Measurements from ENCODE around the gene MYO6. TPM values are rescaled to one million over a fixed set of nuclear protein-coding genes. Genes with fewer than 3 reads are reported as not detected.

Gene MYO6
- total RNA-seq, 1 experiment from 2014 or later = 44.1 TPM

DNA sequence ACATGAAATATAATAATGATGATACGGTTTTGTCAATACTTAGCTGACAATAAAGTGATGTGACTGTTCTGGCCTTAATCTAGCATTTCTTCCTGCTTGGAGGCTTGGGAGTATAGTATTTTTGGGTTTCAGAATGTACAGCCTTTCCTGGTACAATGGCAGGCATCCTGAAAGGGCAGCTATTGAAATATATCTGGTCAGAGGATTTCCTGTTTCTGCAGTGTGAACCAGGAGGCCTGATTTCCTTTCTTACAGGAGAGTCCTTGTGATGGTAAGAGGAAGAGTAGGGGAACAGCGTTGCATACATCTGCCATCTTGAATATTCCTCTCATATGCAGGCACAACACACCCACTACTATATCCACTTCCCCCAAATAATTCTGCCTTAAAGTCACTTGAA lies 93.7 kb downstream of the MYO6 start:
- H3K79me2 ChIP-seq (ENCODE audit: insufficient read depth, low read length) = no peaks in the 10 kb centered on the region
- no peak overlapping the region for H3K4me3 ChIP-seq (replicated peaks in 1 of 2; ENCODE audit: low read depth in 1 of 2, low read length in 2 of 2)
- RAD21 ChIA-PET (ENCODE audit: low non-redundant PET in 1 of 2, low total read pairs in 2 of 2, uncharacterized antibody in 2 of 2, unreplicated experiment in 2 of 2) = no interaction called here
- no peak overlapping the region for H3K9ac ChIP-seq (ENCODE audit: low read length)
- H3K9me3 ChIP-seq (ENCODE audit: control insufficient read depth in 1 of 2, insufficient read depth in 1 of 2, low read depth in 1 of 2, low read length in 2 of 2) = no peaks in the 10 kb centered on the region
- H3K27me3 ChIP-seq (ENCODE audit: insufficient read depth, low read length) = no peaks in the 10 kb centered on the region
- H3K27ac ChIP-seq (ENCODE audit: low read depth, low read length) = no peak overlapping the region
- no peak overlapping the region for H3K4me2 ChIP-seq (ENCODE audit: low read length)
- no peaks in the 10 kb centered on the region; a peak in 1 of 4 replicates for H3K4me1 ChIP-seq (ENCODE audit: control insufficient read depth in 1 of 2, insufficient read depth in 2 of 2, low read length in 2 of 2)
- no peaks in the 10 kb centered on the region for H3K9me2 ChIP-seq (ENCODE audit: insufficient read depth)
- 0 out of 4 replicates have a peak, but pooled peaks cover 0 to 3% of the 10 kb centered on the region in 2 experiments for H3K36me3 ChIP-seq (ENCODE audit: control insufficient read depth in 1 of 2, insufficient read depth in 2 of 2, low read length in 2 of 2)
- H2AFZ ChIP-seq (ENCODE audit: low read depth, low read length, poor library complexity, severe bottlenecking) = no peak overlapping the region
- no TSS peak for BruUV-seq (replicated peaks)
- ATAC-seq (no peak), DNase-seq (ENCODE audit: low read depth, low spot score) (no peak)
- no peak for TF ChIP-seq YY1 (IDR thresholded peaks at IDR 0.05; ENCODE audit: extremely low read depth, insufficient replicate concordance, low read depth, low read length)
- no peak for TF ChIP-seq JUND (IDR thresholded peaks at IDR 0.05)
- TF ChIP-seq EGR1 (IDR thresholded peaks at IDR 0.05; ENCODE audit: low read depth) = no peak
- TF ChIP-seq, protein P1, sequence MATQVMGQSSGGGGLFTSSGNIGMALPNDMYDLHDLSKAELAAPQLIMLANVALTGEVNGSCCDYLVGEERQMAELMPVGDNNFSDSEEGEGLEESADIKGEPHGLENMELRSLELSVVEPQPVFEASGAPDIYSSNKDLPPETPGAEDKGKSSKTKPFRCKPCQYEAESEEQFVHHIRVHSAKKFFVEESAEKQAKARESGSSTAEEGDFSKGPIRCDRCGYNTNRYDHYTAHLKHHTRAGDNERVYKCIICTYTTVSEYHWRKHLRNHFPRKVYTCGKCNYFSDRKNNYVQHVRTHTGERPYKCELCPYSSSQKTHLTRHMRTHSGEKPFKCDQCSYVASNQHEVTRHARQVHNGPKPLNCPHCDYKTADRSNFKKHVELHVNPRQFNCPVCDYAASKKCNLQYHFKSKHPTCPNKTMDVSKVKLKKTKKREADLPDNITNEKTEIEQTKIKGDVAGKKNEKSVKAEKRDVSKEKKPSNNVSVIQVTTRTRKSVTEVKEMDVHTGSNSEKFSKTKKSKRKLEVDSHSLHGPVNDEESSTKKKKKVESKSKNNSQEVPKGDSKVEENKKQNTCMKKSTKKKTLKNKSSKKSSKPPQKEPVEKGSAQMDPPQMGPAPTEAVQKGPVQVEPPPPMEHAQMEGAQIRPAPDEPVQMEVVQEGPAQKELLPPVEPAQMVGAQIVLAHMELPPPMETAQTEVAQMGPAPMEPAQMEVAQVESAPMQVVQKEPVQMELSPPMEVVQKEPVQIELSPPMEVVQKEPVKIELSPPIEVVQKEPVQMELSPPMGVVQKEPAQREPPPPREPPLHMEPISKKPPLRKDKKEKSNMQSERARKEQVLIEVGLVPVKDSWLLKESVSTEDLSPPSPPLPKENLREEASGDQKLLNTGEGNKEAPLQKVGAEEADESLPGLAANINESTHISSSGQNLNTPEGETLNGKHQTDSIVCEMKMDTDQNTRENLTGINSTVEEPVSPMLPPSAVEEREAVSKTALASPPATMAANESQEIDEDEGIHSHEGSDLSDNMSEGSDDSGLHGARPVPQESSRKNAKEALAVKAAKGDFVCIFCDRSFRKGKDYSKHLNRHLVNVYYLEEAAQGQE (IDR thresholded peaks at IDR 0.05; ENCODE audit: low read depth) = no peak
- TF ChIP-seq FOSL1 (IDR thresholded peaks at IDR 0.05; ENCODE audit: low read depth) = no peak
- no peaks in the 10 kb centered on the region for H4K20me1 ChIP-seq (ENCODE audit: insufficient read depth)
- intact Hi-C loops (cut with micrococcal nuclease) = no loop called here
- POLR2A ChIA-PET = no interaction called here
- CTCF ChIA-PET = interaction anchor here (2.0 kb wide), 1 partner anchor 50 kb away, joined by 5 read pairs; no protein-coding TSS in a partner anchor

DNA sequence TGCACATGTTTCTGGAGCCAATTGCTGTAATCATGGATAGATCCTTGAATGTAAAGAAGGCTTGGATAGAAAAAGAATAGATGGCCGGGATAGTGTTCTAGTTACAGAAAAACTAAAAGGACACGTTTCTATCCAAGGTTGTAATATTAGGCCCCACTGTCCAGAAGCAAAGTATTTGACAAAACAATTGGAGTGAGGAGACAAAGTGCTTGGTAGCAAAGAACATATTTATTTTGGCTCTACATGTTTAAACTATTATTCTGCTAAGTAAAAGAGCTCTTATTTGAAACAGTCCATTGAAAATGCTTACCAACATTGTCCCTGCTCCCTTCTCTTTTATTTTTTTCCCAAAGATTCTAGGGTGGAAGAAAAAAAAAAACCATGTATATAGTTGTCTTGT lies 94.4 kb downstream of the MYO6 start:
- no peaks in the 10 kb centered on the region for H4K20me1 ChIP-seq (ENCODE audit: insufficient read depth)
- RAD21 ChIA-PET (ENCODE audit: low non-redundant PET in 1 of 2, low total read pairs in 2 of 2, uncharacterized antibody in 2 of 2, unreplicated experiment in 2 of 2) = no interaction called here
- H3K9me3 ChIP-seq (ENCODE audit: control insufficient read depth in 1 of 2, insufficient read depth in 1 of 2, low read depth in 1 of 2, low read length in 2 of 2) = no peaks in the 10 kb centered on the region
- no peaks in the 10 kb centered on the region for H3K9me2 ChIP-seq (ENCODE audit: insufficient read depth)
- H3K4me3 ChIP-seq (replicated peaks in 1 of 2; ENCODE audit: low read depth in 1 of 2, low read length in 2 of 2) = no peak overlapping the region
- H3K27me3 ChIP-seq (ENCODE audit: insufficient read depth, low read length) = no peaks in the 10 kb centered on the region
- ATAC-seq (no peak), DNase-seq (ENCODE audit: low read depth, low spot score) (no peak)
- H2AFZ ChIP-seq (ENCODE audit: low read depth, low read length, poor library complexity, severe bottlenecking) = no peak overlapping the region
- 0 out of 4 replicates have a peak, but pooled peaks cover 0 to 3% of the 10 kb centered on the region in 2 experiments for H3K36me3 ChIP-seq (ENCODE audit: control insufficient read depth in 1 of 2, insufficient read depth in 2 of 2, low read length in 2 of 2)
- POLR2A ChIA-PET = no interaction called here
- H3K4me2 ChIP-seq (ENCODE audit: low read length) = no peak overlapping the region
- TF ChIP-seq EZH2phosphoT487 (IDR thresholded peaks at IDR 0.05; ENCODE audit: borderline replicate concordance) (no peak), YY1 (IDR thresholded peaks at IDR 0.05; ENCODE audit: extremely low read depth, insufficient replicate concordance, low read depth, low read length) (no peak), POLR2A (IDR thresholded peaks at IDR 0.05; ENCODE audit: borderline replicate concordance, extremely low read depth, insufficient read depth, insufficient read length) (no peak), TCF7L2 (IDR thresholded peaks at IDR 0.05; ENCODE audit: borderline replicate concordance, extremely low read depth, insufficient read depth, insufficient read length) (no peak), CBX3 (IDR thresholded peaks at IDR 0.05; ENCODE audit: low read depth) (no peak), ZNF274 (IDR thresholded peaks at IDR 0.05; ENCODE audit: low read depth, low read length) (no peak)
- TF ChIP-seq, protein P2, sequence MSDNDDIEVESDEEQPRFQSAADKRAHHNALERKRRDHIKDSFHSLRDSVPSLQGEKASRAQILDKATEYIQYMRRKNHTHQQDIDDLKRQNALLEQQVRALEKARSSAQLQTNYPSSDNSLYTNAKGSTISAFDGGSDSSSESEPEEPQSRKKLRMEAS (IDR thresholded peaks at IDR 0.05) = no peak
- TF ChIP-seq, protein P3, sequence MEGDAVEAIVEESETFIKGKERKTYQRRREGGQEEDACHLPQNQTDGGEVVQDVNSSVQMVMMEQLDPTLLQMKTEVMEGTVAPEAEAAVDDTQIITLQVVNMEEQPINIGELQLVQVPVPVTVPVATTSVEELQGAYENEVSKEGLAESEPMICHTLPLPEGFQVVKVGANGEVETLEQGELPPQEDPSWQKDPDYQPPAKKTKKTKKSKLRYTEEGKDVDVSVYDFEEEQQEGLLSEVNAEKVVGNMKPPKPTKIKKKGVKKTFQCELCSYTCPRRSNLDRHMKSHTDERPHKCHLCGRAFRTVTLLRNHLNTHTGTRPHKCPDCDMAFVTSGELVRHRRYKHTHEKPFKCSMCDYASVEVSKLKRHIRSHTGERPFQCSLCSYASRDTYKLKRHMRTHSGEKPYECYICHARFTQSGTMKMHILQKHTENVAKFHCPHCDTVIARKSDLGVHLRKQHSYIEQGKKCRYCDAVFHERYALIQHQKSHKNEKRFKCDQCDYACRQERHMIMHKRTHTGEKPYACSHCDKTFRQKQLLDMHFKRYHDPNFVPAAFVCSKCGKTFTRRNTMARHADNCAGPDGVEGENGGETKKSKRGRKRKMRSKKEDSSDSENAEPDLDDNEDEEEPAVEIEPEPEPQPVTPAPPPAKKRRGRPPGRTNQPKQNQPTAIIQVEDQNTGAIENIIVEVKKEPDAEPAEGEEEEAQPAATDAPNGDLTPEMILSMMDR (IDR thresholded peaks at IDR 0.05 in 2 of 3, conservative IDR thresholded peaks at IDR 0.05 in 1 of 3; ENCODE audit: borderline replicate concordance in 1 of 3, insufficient read depth in 1 of 3, low read depth in 2 of 3, low read length in 2 of 3) = no peak
- no peak overlapping the region for H3K9ac ChIP-seq (ENCODE audit: low read length)
- intact Hi-C loops (cut with micrococcal nuclease) = no loop called here
- CTCF ChIA-PET = interaction anchor here (1.0 to 2.0 kb wide), 2 partner anchors 12 to 50 kb away, joined by 3 to 5 read pairs; no protein-coding TSS in a partner anchor
- peaks cover 0 to 2% of the 10 kb centered on the region in 2 experiments; a peak in 1 of 4 replicates for H3K4me1 ChIP-seq (ENCODE audit: control insufficient read depth in 1 of 2, insufficient read depth in 2 of 2, low read length in 2 of 2)
- H3K27ac ChIP-seq (ENCODE audit: low read depth, low read length) = no peak overlapping the region
- H3K79me2 ChIP-seq (ENCODE audit: insufficient read depth, low read length) = no peaks in the 10 kb centered on the region
- BruUV-seq (replicated peaks) = no TSS peak

Measured in HCT116 (cell line).